Measurements from ENCODE around the gene HS3ST5.

Gene HS3ST5

GRCh38 chr6:114202389-114202788 lies 140.4 kb downstream of the HS3ST5 start:
- no peak for DNase-seq (ENCODE audit: low read depth in 1 of 2, low spot score in 1 of 2)

GRCh38 chr6:114200891-114201290 lies 141.9 kb downstream of the HS3ST5 start:
- DNase-seq (ENCODE audit: low read depth in 1 of 2, low spot score in 1 of 2) = no peak

GRCh38 chr6:114195631-114196403 lies 147.0 kb downstream of the HS3ST5 start:
- no peak for DNase-seq (ENCODE audit: low read depth in 1 of 2, low spot score in 1 of 2)

- no peak for DNase-seq (ENCODE audit: low read depth in 1 of 2, low spot score in 1 of 2)
Observed at GRCh38 chr6:114195027-114195365, 147.8 kb downstream of the HS3ST5 start.

- DNase-seq (ENCODE audit: low read depth in 1 of 2, low spot score in 1 of 2) = no peak
Observed at GRCh38 chr6:114194362-114195026, 148.3 kb downstream of the HS3ST5 start.

GRCh38 chr6:114187563-114187962 lies 155.3 kb downstream of the HS3ST5 start:
- no peak for DNase-seq (ENCODE audit: low read depth in 1 of 2, low spot score in 1 of 2)

- DNase-seq (ENCODE audit: low read depth in 1 of 2, low spot score in 1 of 2) = no peak
Observed at GRCh38 chr6:114181664-114182063, 161.2 kb downstream of the HS3ST5 start.

GRCh38 chr6:114179411-114179810 lies 163.4 kb downstream of the HS3ST5 start:
- no peak for DNase-seq (ENCODE audit: low read depth in 1 of 2, low spot score in 1 of 2)

- no peak for DNase-seq (ENCODE audit: low read depth in 1 of 2, low spot score in 1 of 2)
Observed at GRCh38 chr6:114176726-114177125, 166.1 kb downstream of the HS3ST5 start.

- DNase-seq (ENCODE audit: low read depth in 1 of 2, low spot score in 1 of 2) = no peak
Observed at GRCh38 chr6:114172576-114173260, 170.1 kb downstream of the HS3ST5 start.

GRCh38 chr6:114171473-114171872 lies 171.3 kb downstream of the HS3ST5 start:
- no peak for DNase-seq (ENCODE audit: low read depth in 1 of 2, low spot score in 1 of 2)

- no peak for DNase-seq (ENCODE audit: low read depth in 1 of 2, low spot score in 1 of 2)
Observed at GRCh38 chr6:114170958-114171387, 171.8 kb downstream of the HS3ST5 start.

GRCh38 chr6:114170372-114170771 lies 172.5 kb downstream of the HS3ST5 start:
- no peak for DNase-seq (ENCODE audit: low read depth in 1 of 2, low spot score in 1 of 2)

GRCh38 chr6:114169763-114170162 lies 173.1 kb downstream of the HS3ST5 start:
- DNase-seq (ENCODE audit: low read depth in 1 of 2, low spot score in 1 of 2) = no peak

- DNase-seq (ENCODE audit: low read depth in 1 of 2, low spot score in 1 of 2) = no peak
Observed at GRCh38 chr6:114167583-114168576, 174.9 kb downstream of the HS3ST5 start.

GRCh38 chr6:114164207-114164606 lies 178.6 kb downstream of the HS3ST5 start:
- DNase-seq (ENCODE audit: low read depth in 1 of 2, low spot score in 1 of 2) = no peak

- DNase-seq (ENCODE audit: low read depth in 1 of 2, low spot score in 1 of 2) = no peak
Observed at GRCh38 chr6:114162691-114163347, 180.0 kb downstream of the HS3ST5 start.

GRCh38 chr6:114160881-114161280 lies 181.9 kb downstream of the HS3ST5 start:
- no peak for DNase-seq (ENCODE audit: low read depth in 1 of 2, low spot score in 1 of 2)

- DNase-seq (ENCODE audit: low read depth in 1 of 2, low spot score in 1 of 2) = no peak
Observed at GRCh38 chr6:114159727-114160126, 183.1 kb downstream of the HS3ST5 start.
